Activated naive CD8-positive, alpha-beta T cell treated with anti-CD3 and anti-CD28 coated beads, Interleukin-2, amount 10 ng/mL, durations not matched to agents 7 days and 5 days (primary cell): ENCODE data around the gene KSR2. TPM values are rescaled to one million over a fixed set of nuclear protein-coding genes. Genes with fewer than 3 reads are reported as not detected.

Source experiments
- ATAC-seq: fragments of 150-1000 bp; cut with Tn5 transposase; one replicate; pipeline ENCODE4 v1.10.0; 2021; ENCODE audit warnings: low read depth, moderate library complexity
- POLR2A ChIA-PET: fragments of 350-600 bp; sonication (Branson Sonifier 250); formaldehyde crosslinking; loops from one replicate; lab custom pipeline; 2021; ENCODE audit warnings: antibody characterized with exemption; lab: Charles Lee
- DNase-seq: peaks from one replicate; pipeline ENCODE4 v3.0.0; 2021
- H3K27ac Mint-ChIP-seq: one replicate; pipeline ENCODE4 v1.8.0; 2022; ENCODE audit warnings: mild to moderate bottlenecking, mixed read lengths
- H3K27me3 Mint-ChIP-seq: one replicate; pipeline ENCODE4 v1.8.0; 2022; ENCODE audit warnings: mild to moderate bottlenecking, moderate library complexity, mixed read lengths
- H3K36me3 Mint-ChIP-seq: one replicate; pipeline ENCODE4 v1.8.0; 2021; ENCODE audit warnings: mild to moderate bottlenecking, mixed read lengths
- H3K4me1 Mint-ChIP-seq: one replicate; pipeline ENCODE4 v1.8.0; 2021; ENCODE audit warnings: mixed read lengths
- H3K4me3 Mint-ChIP-seq: one replicate; pipeline ENCODE4 v1.8.0; 2022; ENCODE audit warnings: mild to moderate bottlenecking, moderate library complexity, mixed read lengths
- H3K9me3 Mint-ChIP-seq: one replicate; pipeline ENCODE4 v1.8.0; 2021; ENCODE audit warnings: mixed read lengths
- total RNA-seq, 2 experiments: library from RNA; stranded (reverse); gene quantifications; one replicate each; pipeline ENCODE4 v1.2.3, GENCODE V29; 2021

The KSR2 gene
- total RNA-seq, 2 experiments from 2014 or later = not detected

GRCh38 chr12:117501076-117501869, 467.5 kb downstream of the KSR2 start:
- ATAC-seq = no peak
- no peaks in the 10 kb centered on the region for H3K4me1 Mint-ChIP-seq
- no peak for DNase-seq
- H3K9me3 Mint-ChIP-seq = no peaks in the 10 kb centered on the region
- POLR2A ChIA-PET = no interaction called here
- H3K4me3 Mint-ChIP-seq = no peak overlapping the region
- H3K27ac Mint-ChIP-seq = no peak overlapping the region
- H3K27me3 Mint-ChIP-seq = no peaks in the 10 kb centered on the region
- no peaks in the 10 kb centered on the region for H3K36me3 Mint-ChIP-seq

- Mint-ChIP-seq H3K4me3 (no peak overlapping the region), H3K9me3 (no peaks in the 10 kb centered on the region), H3K27ac (no peak overlapping the region), H3K27me3 (no peaks in the 10 kb centered on the region), H3K36me3 (no peaks in the 10 kb centered on the region), H3K4me1 (no peaks in the 10 kb centered on the region)
- POLR2A ChIA-PET = no interaction called here
- no peak for DNase-seq
- no peak for ATAC-seq
Observed at GRCh38 chr12:117499759-117500485, 468.9 kb downstream of the KSR2 start.

GRCh38 chr12:117498880-117499279, 469.9 kb downstream of the KSR2 start:
- Mint-ChIP-seq H3K9me3 (no peaks in the 10 kb centered on the region), H3K27ac (no peak overlapping the region), H3K36me3 (no peaks in the 10 kb centered on the region), H3K4me3 (no peak overlapping the region), H3K4me1 (no peaks in the 10 kb centered on the region), H3K27me3 (no peaks in the 10 kb centered on the region)
- POLR2A ChIA-PET = no interaction called here
- ATAC-seq (no peak), DNase-seq (no peak)

GRCh38 chr12:117498256-117498655, 470.5 kb downstream of the KSR2 start:
- Mint-ChIP-seq H3K27me3 (no peaks in the 10 kb centered on the region), H3K27ac (no peak overlapping the region), H3K36me3 (no peaks in the 10 kb centered on the region), H3K4me3 (no peak overlapping the region), H3K9me3 (peaks cover 1% of the 10 kb centered on the region), H3K4me1 (no peaks in the 10 kb centered on the region)
- POLR2A ChIA-PET = no interaction called here
- DNase-seq = no peak
- ATAC-seq = no peak

GRCh38 chr12:117497407-117497806, 471.4 kb downstream of the KSR2 start:
- Mint-ChIP-seq H3K27ac (no peak overlapping the region), H3K4me1 (no peaks in the 10 kb centered on the region), H3K27me3 (no peaks in the 10 kb centered on the region), H3K9me3 (peaks cover 1% of the 10 kb centered on the region), H3K4me3 (no peak overlapping the region), H3K36me3 (no peaks in the 10 kb centered on the region)
- POLR2A ChIA-PET = no interaction called here
- DNase-seq (no peak), ATAC-seq (no peak)

- no peak overlapping the region for H3K4me3 Mint-ChIP-seq
- no peaks in the 10 kb centered on the region for H3K36me3 Mint-ChIP-seq
- no peak for DNase-seq
- H3K27ac Mint-ChIP-seq = no peak overlapping the region
- POLR2A ChIA-PET = no interaction called here
- H3K27me3 Mint-ChIP-seq = no peaks in the 10 kb centered on the region
- ATAC-seq = no peak
- no peaks in the 10 kb centered on the region for H3K4me1 Mint-ChIP-seq
- peaks cover 1% of the 10 kb centered on the region for H3K9me3 Mint-ChIP-seq
Observed at GRCh38 chr12:117494833-117495655, 473.7 kb downstream of the KSR2 start.

- Mint-ChIP-seq H3K4me3 (no peak overlapping the region), H3K9me3 (peaks cover 1% of the 10 kb centered on the region), H3K4me1 (no peaks in the 10 kb centered on the region), H3K27ac (no peak overlapping the region), H3K36me3 (no peaks in the 10 kb centered on the region), H3K27me3 (peaks cover 1% of the 10 kb centered on the region)
- ATAC-seq (no peak), DNase-seq (no peak)
- POLR2A ChIA-PET = no interaction called here
Observed at GRCh38 chr12:117491711-117492110, 477.1 kb downstream of the KSR2 start.

GRCh38 chr12:117490130-117490529, 478.7 kb downstream of the KSR2 start:
- Mint-ChIP-seq H3K27ac (no peak overlapping the region), H3K9me3 (peaks cover 1% of the 10 kb centered on the region), H3K4me3 (no peak overlapping the region), H3K27me3 (peaks cover 1% of the 10 kb centered on the region), H3K4me1 (no peaks in the 10 kb centered on the region), H3K36me3 (no peaks in the 10 kb centered on the region)
- DNase-seq = no peak
- ATAC-seq = no peak
- POLR2A ChIA-PET = no interaction called here

- no peak for ATAC-seq
- Mint-ChIP-seq H3K9me3 (peaks cover 1% of the 10 kb centered on the region), H3K4me3 (no peak overlapping the region), H3K36me3 (no peaks in the 10 kb centered on the region), H3K4me1 (no peaks in the 10 kb centered on the region), H3K27ac (no peak overlapping the region), H3K27me3 (peaks cover 1% of the 10 kb centered on the region)
- no peak for DNase-seq
- POLR2A ChIA-PET = no interaction called here
Observed at GRCh38 chr12:117489671-117490070, 479.1 kb downstream of the KSR2 start.

- Mint-ChIP-seq H3K4me1 (no peaks in the 10 kb centered on the region), H3K4me3 (no peak overlapping the region), H3K27ac (no peak overlapping the region), H3K27me3 (peaks cover 1% of the 10 kb centered on the region), H3K9me3 (no peaks in the 10 kb centered on the region), H3K36me3 (no peaks in the 10 kb centered on the region)
- no peak for DNase-seq
- POLR2A ChIA-PET = no interaction called here
- no peak for ATAC-seq
Observed at GRCh38 chr12:117486840-117487659, 481.7 kb downstream of the KSR2 start.

- Mint-ChIP-seq H3K4me1 (no peaks in the 10 kb centered on the region), H3K4me3 (no peak overlapping the region)
- POLR2A ChIA-PET = no interaction called here
Observed at GRCh38 chr12:117485984-117486839, 482.6 kb downstream of the KSR2 start.

GRCh38 chr12:117484901-117485300, 483.9 kb downstream of the KSR2 start:
- peaks cover 1% of the 10 kb centered on the region for H3K27me3 Mint-ChIP-seq
- no peak for ATAC-seq
- POLR2A ChIA-PET = no interaction called here

More at GRCh38 chr12:117485984-117486839, 482.6 kb downstream of the KSR2 start:
- DNase-seq = no peak
- Mint-ChIP-seq H3K36me3 (no peaks in the 10 kb centered on the region), H3K27me3 (peaks cover 1% of the 10 kb centered on the region), H3K9me3 (no peaks in the 10 kb centered on the region), H3K27ac (no peak overlapping the region)
- no peak for ATAC-seq

More at GRCh38 chr12:117484901-117485300, 483.9 kb downstream of the KSR2 start:
- Mint-ChIP-seq H3K36me3 (no peaks in the 10 kb centered on the region), H3K9me3 (no peaks in the 10 kb centered on the region), H3K27ac (no peak overlapping the region), H3K4me1 (no peaks in the 10 kb centered on the region), H3K4me3 (no peak overlapping the region)
- no peak for DNase-seq
